SH-SY5Y (cell line): ENCODE data around the gene ASMTL.

ENCODE experiments used
- GATA2 ChIP-seq: IDR thresholded peaks from 2 replicates; pipeline ENCODE4 v1.6.1; 2011; ENCODE audit warnings: mild to moderate bottlenecking, low read depth, low read length
- GATA3 ChIP-seq: IDR thresholded peaks from 2 replicates; pipeline ENCODE4 v1.6.1; 2011; ENCODE audit warnings: low read depth, mild to moderate bottlenecking, low read length, moderate library complexity

Gene ASMTL

DNA sequence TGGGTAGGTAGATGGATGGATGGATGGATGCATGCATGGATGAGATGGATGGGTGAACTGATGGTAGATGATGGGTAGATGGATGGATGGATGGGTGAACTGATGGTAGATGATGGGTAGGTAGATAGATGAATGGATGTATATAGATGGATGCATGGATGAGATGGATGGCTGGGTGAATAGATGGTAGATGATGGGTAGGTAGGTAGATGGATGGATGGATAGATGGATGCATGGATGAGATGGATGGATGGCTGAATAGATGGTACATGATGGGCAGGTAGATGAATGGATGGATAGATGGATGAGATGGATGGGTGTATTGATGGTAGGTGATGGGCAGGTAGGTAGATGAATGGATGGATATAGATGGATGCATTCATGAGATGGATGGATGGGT, 45.7 kb downstream of the ASMTL start:
- TF ChIP-seq GATA2 (no peak), GATA3 (no peak)

DNA sequence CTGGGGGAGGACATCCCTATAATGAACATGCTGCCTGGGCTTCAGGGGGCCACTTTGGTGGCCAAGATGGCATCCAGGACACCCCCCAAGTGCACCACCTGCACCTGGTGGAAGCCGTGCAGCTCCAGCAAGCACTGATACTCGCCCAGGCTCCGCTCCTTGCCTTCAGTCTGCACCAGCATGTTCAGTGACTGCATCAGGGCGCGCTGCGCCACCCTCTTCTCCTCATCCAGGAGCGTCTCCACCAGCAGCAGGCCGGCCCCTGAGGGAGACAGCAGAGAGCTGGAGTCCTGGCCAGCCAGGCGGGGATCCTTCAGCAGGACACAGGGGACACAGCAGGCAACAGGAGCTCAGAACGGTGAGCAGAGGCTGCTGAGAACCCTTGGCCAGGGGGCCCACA, 49.5 kb downstream of the ASMTL start:
- TF ChIP-seq GATA3 = no peak
- no peak for TF ChIP-seq GATA2

DNA sequence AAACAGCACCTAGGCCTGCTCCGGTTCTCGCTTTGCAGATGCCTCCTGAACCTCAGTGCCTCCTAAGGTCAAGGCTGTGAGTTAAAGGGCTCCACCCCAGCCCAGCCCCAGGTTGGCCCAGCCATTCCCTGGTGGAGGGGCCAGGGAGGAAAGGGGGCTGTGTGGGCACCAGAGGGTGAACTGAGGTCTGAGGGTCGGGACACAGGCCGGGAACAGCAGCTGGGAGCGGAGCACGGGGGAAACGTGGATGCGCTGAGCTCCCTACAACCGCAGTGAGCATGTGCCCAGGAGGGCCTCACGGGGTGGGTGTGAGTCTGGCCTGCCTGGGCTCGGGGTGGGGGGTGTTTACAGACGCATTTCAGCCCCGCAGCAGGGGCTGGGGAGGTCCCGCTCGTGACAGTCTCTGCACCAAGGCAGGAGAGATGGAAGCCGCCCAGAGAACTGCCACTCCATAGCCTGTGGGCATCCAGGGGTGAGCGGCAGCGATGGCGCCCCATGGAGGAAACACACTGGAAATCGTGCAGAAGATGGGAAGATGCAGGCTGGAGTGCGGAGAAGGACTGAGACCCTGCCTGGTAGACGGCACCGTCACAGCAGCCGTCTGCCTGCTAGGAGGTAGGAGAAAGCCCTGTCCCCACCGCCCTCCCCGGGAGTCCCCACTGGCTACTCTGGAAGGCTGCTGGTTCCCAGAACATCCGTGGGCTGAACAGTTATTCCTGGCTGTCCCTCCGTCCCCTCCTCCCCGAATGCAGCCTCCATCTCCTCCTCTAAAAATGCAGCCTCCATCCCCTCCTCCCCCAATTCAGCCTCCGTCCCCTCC, 50.9 kb downstream of the ASMTL start:
- TF ChIP-seq GATA3 = no peak
- TF ChIP-seq GATA2 = no peak

- TF ChIP-seq GATA3 (no peak), GATA2 (no peak)
Observed at GRCh38 chrX:1400742-1401471, 51.8 kb downstream of the ASMTL start.

GRCh38 chrX:1400049-1400448, 52.7 kb downstream of the ASMTL start:
- no peak for TF ChIP-seq GATA3
- TF ChIP-seq GATA2 = no peak

GRCh38 chrX:1398431-1399340, 54.0 kb downstream of the ASMTL start:
- TF ChIP-seq GATA2 (no peak), GATA3 (no peak)

DNA sequence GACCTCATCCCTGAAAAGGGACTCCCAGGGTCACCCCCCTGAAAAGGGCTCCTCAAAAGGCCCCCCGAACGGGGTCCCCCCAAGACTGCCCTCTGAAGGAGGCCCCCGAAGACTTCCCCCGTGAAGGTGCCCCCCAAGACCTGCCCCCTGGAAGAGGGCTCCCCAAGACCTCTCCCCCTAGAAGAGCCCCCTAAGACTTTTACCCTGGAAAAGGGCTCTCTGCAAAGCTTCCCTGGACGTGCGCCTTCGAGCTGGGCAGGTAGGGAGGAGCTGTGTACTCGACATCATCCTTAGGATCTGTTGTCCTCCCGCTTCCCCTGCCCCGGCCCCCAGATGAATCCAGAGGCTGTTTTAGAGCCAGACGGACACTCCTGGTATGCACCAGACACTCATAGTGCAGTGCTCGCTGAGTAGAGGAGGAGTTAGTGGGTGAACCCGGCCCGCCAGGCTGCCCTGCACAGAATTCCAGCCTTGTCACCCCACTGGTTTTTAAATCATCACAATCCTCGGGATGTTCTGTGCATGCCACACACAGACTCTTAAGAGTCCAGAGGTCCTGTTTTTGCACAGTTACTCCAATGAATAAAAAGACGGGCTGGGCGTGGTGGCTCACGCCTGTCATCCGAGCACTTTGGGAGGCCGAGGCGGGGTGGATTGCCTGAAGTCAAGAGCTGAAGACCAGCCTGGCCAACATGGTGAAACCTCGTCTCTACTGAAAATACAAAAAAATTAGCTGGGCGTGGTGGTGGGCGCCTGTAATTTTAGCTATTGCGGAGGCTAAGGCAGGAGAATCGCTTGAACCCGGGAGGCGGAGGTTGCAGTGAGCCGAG, 55.1 kb downstream of the ASMTL start:
- TF ChIP-seq GATA2 (no peak), GATA3 (no peak)

- no peak for TF ChIP-seq GATA3
- TF ChIP-seq GATA2 = no peak
Observed at GRCh38 chrX:1397001-1397400, 55.7 kb downstream of the ASMTL start.

DNA sequence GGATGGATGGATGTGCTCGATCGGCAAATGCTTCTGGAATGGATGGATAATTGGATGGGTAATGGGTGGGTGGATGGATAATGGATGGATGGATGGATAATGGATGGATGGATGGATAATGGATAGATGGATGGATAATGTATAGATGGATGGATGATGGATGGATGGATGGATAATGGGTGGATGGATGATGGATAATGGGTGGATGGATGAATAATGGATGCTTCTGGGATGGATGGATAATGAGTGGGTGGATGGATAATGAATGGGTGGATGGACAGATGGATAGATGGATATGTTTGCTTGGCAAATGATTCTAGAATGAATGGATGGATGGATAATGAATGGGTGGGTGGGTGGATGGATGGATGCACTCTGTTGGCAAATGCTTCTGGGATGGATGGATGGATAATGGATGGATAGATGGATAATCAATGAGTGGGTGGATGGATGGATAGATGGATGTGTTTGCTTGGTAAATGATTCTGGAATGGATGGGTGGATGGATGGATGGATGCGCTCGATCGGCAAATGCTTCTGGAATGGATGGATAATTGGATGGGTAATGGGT, 57.0 kb downstream of the ASMTL start:
- no peak for TF ChIP-seq GATA3

DNA sequence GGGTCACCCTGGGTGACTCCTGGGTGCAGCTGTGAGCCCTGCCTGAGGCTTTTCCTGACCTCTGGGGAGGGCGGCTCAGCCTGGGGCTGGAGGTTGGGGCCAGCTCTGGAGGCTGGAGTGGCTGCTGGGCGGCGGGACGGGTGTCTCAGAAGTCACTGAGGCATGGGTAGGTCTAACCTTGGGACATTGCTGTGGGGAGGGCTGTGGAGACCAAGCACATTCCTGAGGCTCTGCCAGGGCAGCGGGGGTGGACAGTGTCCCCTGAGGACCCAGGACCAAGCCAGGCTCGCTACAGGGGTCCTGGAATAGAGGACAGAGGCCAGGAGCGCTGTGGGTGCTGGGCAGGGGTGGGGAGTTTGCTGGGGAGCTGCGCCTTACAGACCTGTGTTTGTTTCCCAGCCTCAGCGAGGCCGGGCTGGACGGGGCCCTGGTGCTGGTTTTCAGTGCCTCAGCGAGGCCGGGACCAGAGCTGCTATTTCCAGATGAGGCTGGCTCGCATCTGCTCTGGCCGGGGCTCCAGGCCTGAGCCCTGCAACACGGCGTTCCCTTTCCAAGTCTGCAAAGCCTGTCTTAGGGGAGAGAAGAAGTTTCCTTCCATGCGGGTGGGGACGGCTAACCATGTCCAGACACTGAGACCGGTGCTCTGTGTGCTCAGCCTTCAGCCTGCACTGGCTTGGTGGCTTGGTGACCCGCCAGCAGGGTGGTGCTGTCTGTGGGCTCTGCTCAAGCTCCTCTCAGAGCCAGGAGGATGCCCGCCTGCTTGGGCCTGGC, 57.8 kb downstream of the ASMTL start:
- TF ChIP-seq GATA3 = no peak
- TF ChIP-seq GATA2 = no peak

GRCh38 chrX:1393871-1394615, 58.7 kb downstream of the ASMTL start:
- no peak for TF ChIP-seq GATA3
- TF ChIP-seq GATA2 = no peak
